ENCODE results near the gene RASL10A.

Gene RASL10A

GRCh38 chr22:29267858-29268510, 47.5 kb downstream of the RASL10A start, which contains the start of the genes EWSR1 and RHBDD3:
TSS of gene EWSR1 (plus strand) at chr22:29268268. CDS start at chr22:29268337, 69 bp downstream.
TSS of gene RHBDD3 (minus strand) at chr22:29267981. CDS start at chr22:29265626, 2,355 bp downstream.
- no peak for TF ChIP-seq ZNF274 (IDR thresholded peaks at IDR 0.05; ENCODE audit: low read depth, low read length)

DNA sequence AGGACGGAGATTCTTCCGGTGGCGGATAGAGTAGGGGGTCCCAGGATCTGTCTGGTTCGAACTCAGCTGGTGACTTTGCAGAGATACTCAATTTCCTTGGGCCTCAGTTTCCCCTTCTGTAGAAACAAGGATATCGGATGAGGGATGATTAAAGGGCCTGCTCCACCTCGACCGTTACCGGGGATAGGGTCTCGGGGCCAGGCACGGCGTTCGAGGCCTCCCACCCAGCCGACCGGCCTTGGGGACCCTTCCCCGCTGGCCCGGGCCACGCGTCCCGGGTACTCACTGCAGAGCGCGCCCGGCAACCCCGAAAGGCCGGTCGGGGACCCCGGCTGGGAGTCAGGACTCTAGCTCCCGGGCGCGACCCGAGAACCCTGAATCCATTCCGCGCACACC, 48.0 kb downstream of the RASL10A start:
- H3K4me3 ChIP-seq (ENCODE audit: low read length): peak overlapping the region; percentile 82
- TF ChIP-seq ZNF274 (IDR thresholded peaks at IDR 0.05; ENCODE audit: low read depth, low read length): no peak

More at GRCh38 chr22:29267858-29268510, 47.5 kb downstream of the RASL10A start, which contains the start of the genes EWSR1 and RHBDD3:
- peak within 1 kb of the TSS; percentile 82 for H3K4me3 ChIP-seq (ENCODE audit: low read length)

- H3K4me3 ChIP-seq (ENCODE audit: low read length): peak overlapping the region; percentile 82
- TF ChIP-seq ZNF274 (IDR thresholded peaks at IDR 0.05; ENCODE audit: low read depth, low read length): no peak
Measured at GRCh38 chr22:29266564-29267461, 48.7 kb downstream of the RASL10A start.

- H3K4me3 ChIP-seq (ENCODE audit: low read length): no peak overlapping the region
- no peak for TF ChIP-seq ZNF274 (IDR thresholded peaks at IDR 0.05; ENCODE audit: low read depth, low read length)
Measured at GRCh38 chr22:29265929-29266328, 49.6 kb downstream of the RASL10A start.

DNA sequence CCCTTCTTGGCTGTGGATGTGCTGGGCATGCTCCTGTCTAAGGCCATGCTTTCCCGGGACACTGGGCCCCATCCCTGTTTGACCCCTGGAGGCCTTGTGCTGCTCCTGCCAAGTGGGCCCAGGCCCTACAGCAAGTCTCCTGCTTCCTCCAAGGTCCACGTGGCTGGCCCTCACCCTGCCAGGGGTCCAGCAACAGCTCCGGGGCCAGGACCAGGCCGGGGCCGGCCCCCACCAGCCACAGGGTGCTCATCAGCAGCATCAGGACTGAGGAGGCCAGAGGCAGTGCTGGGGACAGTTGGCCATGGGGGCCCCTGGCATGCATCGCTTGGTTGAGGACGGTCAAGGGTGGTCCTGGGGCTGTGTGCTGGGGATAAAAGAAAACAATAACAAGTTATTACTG, 50.2 kb downstream of the RASL10A start:
- no peak for TF ChIP-seq ZNF274 (IDR thresholded peaks at IDR 0.05; ENCODE audit: low read depth, low read length)
- H3K4me3 ChIP-seq (ENCODE audit: low read length): no peak overlapping the region

- no peak overlapping the region for H3K4me3 ChIP-seq (ENCODE audit: low read length)
- TF ChIP-seq ZNF274 (IDR thresholded peaks at IDR 0.05; ENCODE audit: low read depth, low read length): no peak
Measured at GRCh38 chr22:29263791-29264276, 51.7 kb downstream of the RASL10A start.
